ENCODE results near the gene TTF2.

The TTF2 gene

DNA sequence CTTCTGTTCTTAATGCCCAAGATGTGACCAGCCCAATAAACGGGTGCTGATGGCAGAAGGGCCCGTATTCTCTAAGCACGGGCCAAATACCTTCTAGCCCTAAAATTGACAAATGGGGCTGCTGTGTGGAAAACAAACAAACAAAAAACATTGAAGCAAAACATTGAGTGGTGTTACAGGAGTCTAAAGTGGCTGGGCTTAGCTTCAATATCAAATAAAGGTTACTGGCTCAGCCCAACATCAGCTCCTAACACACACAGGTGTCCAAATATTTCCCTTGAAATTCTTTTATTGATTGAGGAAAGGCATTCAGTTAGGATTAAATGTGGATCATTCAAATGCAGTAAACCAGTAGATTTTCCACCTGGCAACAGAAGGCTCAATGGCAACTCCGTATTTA, 13.3 kb upstream of the TTF2 start:
- no peak for DNase-seq (ENCODE audit: low spot score)

- no peak for DNase-seq (ENCODE audit: low spot score)
These were observed 12.9 kb upstream of the TTF2 start for GRCh38 chr1:117047271-117047670.

DNA sequence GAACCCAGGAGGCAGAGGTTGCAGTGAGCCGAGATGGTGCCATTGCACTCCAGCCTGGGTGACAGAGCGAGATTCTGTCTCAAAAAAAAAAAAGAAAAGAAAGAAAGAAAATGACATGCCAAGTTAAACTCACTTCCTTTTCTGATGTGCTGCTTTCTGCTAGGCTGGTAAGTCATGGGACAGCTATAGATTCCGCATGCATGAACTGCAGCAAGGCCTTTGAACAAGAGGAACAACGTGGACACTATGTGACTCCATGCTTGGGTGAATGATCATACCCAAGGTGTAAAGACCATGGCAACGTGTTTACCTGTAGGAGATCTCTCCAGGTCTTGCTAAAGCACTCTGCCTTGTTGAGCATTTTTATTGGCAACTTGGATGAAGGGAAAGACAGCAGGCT, 10.3 kb upstream of the TTF2 start:
- no peak for DNase-seq (ENCODE audit: low spot score)

GRCh38 chr1:117051224-117052064, 8.7 kb upstream of the TTF2 start:
- no peak for DNase-seq (ENCODE audit: low spot score)

DNA sequence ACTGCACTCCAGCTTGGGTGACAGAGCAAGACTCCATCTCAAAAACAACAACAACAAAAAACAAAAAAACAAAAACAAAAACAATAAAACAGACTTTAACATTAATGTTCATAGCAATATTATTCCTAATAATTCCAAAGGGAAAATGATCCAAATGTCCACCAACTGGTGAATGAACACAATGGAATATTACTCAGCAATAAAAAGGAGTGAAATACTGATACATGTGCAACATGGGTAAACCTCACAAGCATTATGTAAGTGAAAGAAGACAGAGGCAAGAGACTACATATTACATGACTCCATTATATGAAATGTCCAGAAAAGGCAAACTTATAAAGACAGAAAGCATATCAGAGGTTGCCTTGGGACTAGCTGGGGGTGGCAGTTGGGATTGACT, 6.1 kb upstream of the TTF2 start:
- DNase-seq (ENCODE audit: low spot score): no peak

GRCh38 chr1:117058810-117059209, 1.3 kb upstream of the TTF2 start:
- no peak for DNase-seq (ENCODE audit: low spot score)

GRCh38 chr1:117059334-117059677, 820 bp upstream of the TTF2 start:
- no peak for DNase-seq (ENCODE audit: low spot score)

DNA sequence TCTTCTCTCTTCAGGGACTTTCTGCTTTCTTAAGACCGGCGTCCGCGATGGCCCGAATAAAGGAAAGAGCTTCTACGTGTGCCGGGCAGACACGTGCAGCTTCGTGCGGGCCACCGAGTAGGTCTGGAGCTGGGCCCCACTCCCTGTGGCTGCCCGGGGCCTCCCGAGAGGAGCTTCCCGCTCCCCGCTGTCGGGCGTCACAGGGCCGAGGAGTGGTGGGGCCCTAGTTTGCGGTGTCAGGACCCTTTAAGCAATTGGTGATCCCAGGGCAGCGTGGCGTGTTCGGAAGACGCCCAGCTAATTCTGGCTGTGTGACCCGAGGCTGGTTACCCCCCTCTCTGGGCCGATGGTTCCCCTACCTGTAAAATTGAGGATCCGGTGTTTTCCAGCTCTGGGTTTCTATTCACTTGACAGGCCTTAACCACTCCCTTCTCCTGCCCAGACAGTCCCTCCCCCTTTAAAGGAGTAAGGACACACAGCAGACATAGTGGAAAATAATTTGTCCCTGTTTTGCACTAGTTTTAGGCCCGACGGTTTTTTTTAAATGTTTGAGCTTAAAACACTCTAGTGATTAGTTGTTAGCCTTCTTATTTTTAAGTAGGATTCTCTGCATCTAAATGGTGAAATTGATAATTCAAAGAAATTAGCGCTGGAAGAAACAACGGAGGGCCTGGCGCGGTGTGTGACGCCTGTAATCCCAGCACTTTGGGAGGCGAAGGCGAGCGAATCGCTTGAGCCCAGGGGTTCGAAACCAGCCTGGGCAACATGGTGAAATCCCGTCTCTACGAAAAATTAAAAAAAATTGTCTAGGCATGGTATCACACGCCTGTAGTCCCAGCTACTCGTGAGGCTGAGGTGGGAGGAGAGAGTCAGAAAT, 553 bp downstream of the TTF2 start:
- peak; percentile 51 for DNase-seq (ENCODE audit: low spot score)

DNA sequence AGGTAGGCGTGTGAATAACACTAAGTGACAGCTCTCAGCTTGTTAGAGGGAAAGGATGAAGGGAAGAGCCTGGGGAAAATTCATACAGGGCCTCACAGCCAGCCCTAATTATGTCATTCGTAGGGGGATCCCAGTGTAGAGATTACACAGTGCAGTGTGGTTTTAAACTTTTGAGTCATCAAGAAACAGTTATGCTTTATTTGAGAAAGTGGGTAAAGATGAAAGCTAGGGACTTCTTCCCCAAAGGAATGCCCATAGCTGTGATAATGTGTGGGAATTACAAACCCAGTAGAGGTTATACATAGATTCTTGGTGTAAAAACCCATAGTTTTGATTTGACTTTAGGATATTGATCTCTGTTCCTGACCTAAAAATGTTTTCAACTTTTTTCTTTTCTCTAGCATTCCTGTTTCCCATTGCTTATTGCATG, 1.9 kb downstream of the TTF2 start:
- peak; percentile 26 for DNase-seq (ENCODE audit: low spot score)

DNA sequence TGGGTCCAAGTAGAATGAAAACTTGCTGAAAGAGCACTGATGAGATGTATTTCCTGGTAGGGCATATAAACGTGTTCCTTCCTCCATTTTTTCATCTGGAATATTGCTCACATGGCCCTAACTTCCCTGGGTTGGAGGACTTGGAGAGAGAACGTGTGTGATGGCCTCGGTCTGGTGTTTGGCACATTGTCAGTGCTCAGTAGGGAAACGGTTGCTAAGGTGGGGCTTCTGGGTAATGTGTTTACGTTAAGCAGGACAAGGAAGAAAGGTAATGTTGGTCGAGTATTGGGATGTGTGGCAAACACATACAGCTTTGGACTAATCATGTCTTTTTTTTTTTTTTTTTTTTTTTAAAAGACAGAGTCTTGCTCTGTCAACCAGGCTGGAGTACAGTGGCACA, 6.2 kb downstream of the TTF2 start:
- DNase-seq (ENCODE audit: low spot score): no peak

GRCh38 chr1:117067533-117068370, 7.6 kb downstream of the TTF2 start:
- peak; percentile 82 for DNase-seq (ENCODE audit: low spot score)

GRCh38 chr1:117068580-117068979, 8.5 kb downstream of the TTF2 start:
- no peak for DNase-seq (ENCODE audit: low spot score)

DNA sequence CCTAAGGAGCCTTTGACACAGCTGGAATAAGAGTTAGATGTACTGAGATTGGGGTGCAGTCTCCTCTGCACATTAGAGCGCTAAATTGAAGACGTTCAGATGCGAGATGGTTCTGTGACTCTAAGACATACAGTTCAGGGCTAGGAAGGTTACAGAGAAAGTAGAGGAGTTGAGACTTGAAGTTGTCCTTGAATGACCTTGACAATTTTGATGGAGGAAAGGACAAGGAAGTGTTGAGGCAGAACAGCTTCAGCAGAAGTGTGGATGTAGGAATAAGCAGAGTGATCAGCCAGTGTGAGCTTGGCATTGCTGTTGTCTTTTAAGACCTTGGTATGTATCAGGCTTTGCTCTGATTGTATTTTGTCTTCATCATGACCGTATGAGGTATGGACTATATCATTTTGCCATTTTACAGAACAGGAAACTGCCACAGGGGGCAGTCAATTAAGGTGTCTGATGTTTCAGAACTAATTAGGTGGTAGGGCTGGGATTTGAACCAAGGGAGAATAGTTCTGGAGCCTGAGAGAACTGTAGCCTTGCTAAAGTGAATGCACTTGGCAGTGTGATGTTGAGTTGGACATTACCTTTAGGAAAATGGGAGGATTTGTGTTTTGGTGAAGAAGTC, 9.2 kb downstream of the TTF2 start:
- no peak for DNase-seq (ENCODE audit: low spot score)

DNA sequence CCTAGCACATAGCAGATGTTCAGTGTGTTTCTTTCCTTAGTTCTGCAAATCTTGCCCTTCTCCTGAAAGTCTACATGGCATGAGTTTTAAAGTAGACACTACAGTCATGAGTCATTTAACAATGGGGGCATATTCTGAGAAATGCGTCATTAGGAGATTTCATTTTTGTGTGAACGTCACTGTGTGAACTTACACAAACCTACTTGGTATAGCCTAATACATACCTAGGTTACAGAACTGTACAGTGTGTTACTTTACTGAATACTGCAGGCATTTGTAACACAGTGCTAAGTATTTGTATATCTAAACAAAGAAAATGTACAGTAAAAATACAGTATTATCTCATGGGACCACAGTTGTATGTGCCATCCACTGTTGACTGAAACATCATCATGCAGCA, 10.0 kb downstream of the TTF2 start:
- DNase-seq (ENCODE audit: low spot score): no peak

GRCh38 chr1:117076648-117077047, 16.5 kb downstream of the TTF2 start:
- no peak for DNase-seq (ENCODE audit: low spot score)

DNA sequence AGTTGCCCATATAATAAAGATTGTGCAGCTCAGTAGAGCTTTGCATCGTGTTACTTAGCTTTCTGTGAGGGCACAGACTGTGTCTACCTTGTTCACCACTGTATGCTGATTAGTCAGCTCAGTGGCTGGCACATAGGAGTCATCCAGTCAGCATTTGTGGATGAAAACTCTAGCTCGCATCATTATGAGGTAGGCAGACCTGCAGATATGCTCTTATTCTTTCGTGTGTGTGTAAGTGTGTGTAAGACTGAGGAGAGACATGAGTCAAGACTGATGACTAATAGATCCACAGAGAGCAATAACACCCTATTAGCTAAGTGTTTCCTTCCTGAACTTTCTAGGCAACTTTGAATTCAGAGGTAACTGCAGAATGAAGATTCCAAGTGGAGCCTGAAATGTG, 17.1 kb downstream of the TTF2 start:
- DNase-seq (ENCODE audit: low spot score): peak; percentile 68

GRCh38 chr1:117079737-117080136, 19.6 kb downstream of the TTF2 start:
- DNase-seq (ENCODE audit: low spot score): no peak

GRCh38 chr1:117084231-117084630, 24.1 kb downstream of the TTF2 start:
- no peak for DNase-seq (ENCODE audit: low spot score)

- DNase-seq (ENCODE audit: low spot score): no peak
These were observed 27.6 kb downstream of the TTF2 start for GRCh38 chr1:117087686-117088085.

DNA sequence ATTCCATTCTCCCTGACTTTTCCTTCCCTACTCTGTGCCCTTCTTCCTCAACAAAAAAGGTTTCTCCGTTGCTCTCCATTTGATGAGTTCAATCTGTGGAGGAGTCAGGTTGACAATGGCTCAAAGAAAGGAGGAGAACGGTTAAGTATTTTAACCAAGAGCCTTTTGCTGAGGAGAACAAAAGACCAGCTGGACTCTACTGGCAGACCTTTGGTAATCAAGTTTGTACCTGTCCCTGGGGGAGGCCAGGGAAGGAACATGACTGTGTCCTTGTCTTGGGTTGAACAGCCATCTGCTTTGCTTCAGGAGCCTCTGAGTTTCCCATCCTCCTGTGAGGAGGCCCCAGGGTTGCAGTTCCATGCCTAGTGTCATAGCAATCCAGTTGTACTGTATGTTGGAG, 29.9 kb downstream of the TTF2 start:
- no peak for DNase-seq (ENCODE audit: low spot score)

DNA sequence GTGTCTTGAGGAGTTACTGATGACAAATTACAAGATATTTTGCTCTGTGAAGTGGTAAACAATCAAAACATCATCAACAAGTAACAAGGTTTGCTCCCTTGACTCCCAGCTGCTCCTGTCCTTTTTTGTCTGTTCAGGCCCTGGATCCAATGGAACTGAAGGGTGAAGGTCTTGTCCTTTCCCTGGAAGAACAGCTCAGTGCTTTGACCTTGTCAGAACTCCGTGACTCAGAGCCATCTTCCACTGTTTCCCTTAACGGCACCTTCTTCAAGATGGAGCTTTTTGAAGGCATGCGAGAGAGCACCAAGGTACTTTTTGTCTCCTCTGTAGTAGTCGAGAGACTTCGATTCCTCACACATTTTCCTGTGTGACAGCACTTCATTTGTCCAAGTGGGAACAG, 32.5 kb downstream of the TTF2 start:
- no peak for DNase-seq (ENCODE audit: low spot score)

DNA sequence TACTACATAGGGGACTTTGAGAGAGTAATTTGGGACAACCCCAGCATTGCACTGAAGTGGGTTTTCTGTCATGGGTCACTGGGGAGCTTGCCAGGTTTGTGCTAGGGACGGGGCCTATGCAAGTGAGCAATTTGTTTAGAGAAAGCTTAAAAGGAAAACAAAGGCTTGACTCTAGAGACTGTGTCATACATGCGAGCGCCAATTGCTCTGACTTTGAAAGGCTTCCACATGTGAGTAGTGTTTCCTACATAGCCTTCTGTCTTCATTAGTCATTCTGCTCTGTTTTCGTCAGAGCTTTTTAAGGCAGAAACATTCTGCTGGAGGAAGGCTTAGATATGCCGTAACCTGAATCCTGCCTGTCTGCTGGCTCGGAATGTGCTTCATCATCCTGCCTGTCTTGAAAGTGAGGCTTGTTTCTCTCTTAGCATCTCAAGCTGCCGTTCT, 33.0 kb downstream of the TTF2 start:
- peak; percentile 86 for DNase-seq (ENCODE audit: low spot score)

All from AG08395 (cell line).